ENCODE results near the gene SRRM2.
A peak's percentile ranks its signal among the peaks of the same experiment; 100 is the strongest.

DNA sequence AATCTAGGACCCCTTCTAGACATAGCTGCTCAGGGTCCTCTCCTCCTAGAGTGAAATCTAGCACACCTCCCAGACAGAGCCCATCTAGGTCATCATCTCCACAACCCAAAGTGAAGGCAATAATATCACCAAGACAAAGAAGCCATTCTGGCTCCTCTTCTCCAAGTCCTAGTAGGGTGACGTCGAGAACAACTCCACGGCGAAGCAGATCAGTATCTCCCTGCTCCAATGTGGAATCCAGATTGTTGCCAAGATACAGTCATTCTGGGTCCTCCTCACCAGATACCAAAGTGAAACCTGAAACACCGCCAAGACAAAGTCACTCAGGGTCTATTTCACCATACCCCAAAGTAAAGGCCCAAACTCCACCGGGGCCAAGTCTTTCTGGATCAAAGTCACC lies 10.7 kb downstream of the SRRM2 start:
- 0 out of 2 replicates have a peak, but pooled peaks have one; percentile 42 for TF ChIP-seq POLR2A (conservative IDR thresholded peaks at IDR 0.05)
- TF ChIP-seq, protein P1, sequence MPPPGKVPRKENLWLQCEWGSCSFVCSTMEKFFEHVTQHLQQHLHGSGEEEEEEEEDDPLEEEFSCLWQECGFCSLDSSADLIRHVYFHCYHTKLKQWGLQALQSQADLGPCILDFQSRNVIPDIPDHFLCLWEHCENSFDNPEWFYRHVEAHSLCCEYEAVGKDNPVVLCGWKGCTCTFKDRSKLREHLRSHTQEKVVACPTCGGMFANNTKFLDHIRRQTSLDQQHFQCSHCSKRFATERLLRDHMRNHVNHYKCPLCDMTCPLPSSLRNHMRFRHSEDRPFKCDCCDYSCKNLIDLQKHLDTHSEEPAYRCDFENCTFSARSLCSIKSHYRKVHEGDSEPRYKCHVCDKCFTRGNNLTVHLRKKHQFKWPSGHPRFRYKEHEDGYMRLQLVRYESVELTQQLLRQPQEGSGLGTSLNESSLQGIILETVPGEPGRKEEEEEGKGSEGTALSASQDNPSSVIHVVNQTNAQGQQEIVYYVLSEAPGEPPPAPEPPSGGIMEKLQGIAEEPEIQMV (tag; conservative IDR thresholded peaks at IDR 0.05; ENCODE audit: low read depth), result no peak
- TF ChIP-seq ZNF175 (CRISPR knock-in tag; IDR thresholded peaks at IDR 0.05; ENCODE audit: low read depth), result no peak
- TF ChIP-seq ETS2 (tag; IDR thresholded peaks at IDR 0.05; ENCODE audit: borderline replicate concordance, poor library complexity, severe bottlenecking), result no peak
- TF ChIP-seq JUND (IDR thresholded peaks at IDR 0.05; ENCODE audit: borderline replicate concordance, low read depth, low read length), result no peak
- no peak for TF ChIP-seq JUND (tag; IDR thresholded peaks at IDR 0.05; ENCODE audit: borderline replicate concordance, low read depth, low read length)
- TF ChIP-seq, protein P2, sequence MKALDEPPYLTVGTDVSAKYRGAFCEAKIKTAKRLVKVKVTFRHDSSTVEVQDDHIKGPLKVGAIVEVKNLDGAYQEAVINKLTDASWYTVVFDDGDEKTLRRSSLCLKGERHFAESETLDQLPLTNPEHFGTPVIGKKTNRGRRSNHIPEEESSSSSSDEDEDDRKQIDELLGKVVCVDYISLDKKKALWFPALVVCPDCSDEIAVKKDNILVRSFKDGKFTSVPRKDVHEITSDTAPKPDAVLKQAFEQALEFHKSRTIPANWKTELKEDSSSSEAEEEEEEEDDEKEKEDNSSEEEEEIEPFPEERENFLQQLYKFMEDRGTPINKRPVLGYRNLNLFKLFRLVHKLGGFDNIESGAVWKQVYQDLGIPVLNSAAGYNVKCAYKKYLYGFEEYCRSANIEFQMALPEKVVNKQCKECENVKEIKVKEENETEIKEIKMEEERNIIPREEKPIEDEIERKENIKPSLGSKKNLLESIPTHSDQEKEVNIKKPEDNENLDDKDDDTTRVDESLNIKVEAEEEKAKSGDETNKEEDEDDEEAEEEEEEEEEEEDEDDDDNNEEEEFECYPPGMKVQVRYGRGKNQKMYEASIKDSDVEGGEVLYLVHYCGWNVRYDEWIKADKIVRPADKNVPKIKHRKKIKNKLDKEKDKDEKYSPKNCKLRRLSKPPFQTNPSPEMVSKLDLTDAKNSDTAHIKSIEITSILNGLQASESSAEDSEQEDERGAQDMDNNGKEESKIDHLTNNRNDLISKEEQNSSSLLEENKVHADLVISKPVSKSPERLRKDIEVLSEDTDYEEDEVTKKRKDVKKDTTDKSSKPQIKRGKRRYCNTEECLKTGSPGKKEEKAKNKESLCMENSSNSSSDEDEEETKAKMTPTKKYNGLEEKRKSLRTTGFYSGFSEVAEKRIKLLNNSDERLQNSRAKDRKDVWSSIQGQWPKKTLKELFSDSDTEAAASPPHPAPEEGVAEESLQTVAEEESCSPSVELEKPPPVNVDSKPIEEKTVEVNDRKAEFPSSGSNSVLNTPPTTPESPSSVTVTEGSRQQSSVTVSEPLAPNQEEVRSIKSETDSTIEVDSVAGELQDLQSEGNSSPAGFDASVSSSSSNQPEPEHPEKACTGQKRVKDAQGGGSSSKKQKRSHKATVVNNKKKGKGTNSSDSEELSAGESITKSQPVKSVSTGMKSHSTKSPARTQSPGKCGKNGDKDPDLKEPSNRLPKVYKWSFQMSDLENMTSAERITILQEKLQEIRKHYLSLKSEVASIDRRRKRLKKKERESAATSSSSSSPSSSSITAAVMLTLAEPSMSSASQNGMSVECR (CRISPR knock-in tag; IDR thresholded peaks at IDR 0.05), result no peak
- no peak for TF ChIP-seq HNRNPL (IDR thresholded peaks at IDR 0.05; ENCODE audit: low read depth, low read length)
- TF ChIP-seq, protein P3, sequence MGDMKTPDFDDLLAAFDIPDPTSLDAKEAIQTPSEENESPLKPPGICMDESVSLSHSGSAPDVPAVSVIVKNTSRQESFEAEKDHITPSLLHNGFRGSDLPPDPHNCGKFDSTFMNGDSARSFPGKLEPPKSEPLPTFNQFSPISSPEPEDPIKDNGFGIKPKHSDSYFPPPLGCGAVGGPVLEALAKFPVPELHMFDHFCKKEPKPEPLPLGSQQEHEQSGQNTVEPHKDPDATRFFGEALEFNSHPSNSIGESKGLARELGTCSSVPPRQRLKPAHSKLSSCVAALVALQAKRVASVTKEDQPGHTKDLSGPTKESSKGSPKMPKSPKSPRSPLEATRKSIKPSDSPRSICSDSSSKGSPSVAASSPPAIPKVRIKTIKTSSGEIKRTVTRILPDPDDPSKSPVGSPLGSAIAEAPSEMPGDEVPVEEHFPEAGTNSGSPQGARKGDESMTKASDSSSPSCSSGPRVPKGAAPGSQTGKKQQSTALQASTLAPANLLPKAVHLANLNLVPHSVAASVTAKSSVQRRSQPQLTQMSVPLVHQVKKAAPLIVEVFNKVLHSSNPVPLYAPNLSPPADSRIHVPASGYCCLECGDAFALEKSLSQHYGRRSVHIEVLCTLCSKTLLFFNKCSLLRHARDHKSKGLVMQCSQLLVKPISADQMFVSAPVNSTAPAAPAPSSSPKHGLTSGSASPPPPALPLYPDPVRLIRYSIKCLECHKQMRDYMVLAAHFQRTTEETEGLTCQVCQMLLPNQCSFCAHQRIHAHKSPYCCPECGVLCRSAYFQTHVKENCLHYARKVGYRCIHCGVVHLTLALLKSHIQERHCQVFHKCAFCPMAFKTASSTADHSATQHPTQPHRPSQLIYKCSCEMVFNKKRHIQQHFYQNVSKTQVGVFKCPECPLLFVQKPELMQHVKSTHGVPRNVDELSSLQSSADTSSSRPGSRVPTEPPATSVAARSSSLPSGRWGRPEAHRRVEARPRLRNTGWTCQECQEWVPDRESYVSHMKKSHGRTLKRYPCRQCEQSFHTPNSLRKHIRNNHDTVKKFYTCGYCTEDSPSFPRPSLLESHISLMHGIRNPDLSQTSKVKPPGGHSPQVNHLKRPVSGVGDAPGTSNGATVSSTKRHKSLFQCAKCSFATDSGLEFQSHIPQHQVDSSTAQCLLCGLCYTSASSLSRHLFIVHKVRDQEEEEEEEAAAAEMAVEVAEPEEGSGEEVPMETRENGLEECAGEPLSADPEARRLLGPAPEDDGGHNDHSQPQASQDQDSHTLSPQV (IDR thresholded peaks at IDR 0.05), result no peak
- no peak for TF ChIP-seq MAFK (IDR thresholded peaks at IDR 0.05; ENCODE audit: low read length)
